ENCODE data around the gene ACR. TPM values are rescaled to one million over a fixed set of nuclear protein-coding genes. Genes with fewer than 3 reads are reported as not detected.

Gene ACR
- total and polyA plus RNA-seq, 2 of the 13 experiments (the other 11 are each of a cell fraction or from before 2014, with no cell fraction given), result 0.15 TPM; not detected in 1

DNA sequence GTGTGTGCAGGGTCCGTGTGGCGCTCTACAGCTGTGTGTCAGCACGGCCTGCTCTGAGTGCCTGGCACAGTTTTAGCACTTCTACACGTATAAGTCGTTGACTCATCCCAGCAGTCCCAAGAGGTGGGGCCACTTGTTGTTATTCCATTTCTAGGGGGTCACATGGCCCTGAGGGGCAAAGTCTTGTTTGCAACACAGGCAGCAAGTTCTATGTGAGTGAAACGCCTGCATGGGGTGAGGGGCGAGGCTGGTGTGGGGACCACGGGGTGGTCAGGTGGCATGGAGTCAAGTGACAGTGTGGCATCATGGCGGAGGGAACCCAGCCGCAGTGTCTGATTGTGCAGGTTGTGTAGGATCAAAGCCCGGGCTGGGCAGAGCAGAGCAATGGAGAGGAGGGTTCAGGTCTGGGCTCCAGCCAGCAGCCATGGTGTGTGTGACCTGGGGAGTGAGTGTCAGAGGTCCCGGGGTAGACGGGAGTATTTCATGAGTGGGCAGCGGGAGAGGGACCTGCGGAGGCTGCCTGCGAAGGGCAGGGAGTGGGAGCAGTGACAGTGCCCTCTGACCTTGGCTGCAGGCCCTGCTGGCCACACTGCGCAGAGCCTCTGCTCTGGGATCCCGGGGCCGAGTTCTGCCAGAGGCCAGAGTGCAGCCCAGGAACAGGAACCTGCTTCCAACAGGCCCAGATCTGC, 37.5 kb upstream of the ACR start (continued):
- TF ChIP-seq ZNF710 (CRISPR knock-in tag; IDR thresholded peaks at IDR 0.05; ENCODE audit: borderline replicate concordance) (0 out of 2 replicates have a peak, but pooled peaks have one; percentile 45), ZBTB43 (CRISPR knock-in tag; conservative IDR thresholded peaks at IDR 0.05) (peak; percentile 53), ZNF781 (CRISPR knock-in tag; IDR thresholded peaks at IDR 0.05; ENCODE audit: borderline replicate concordance, not compliant biosample characterization) (peak; percentile 88), HOXA9 (CRISPR knock-in tag; IDR thresholded peaks at IDR 0.05; ENCODE audit: borderline replicate concordance) (no peak; the same call in 1 of the 2 replicates), TEAD2 (CRISPR knock-in tag; IDR thresholded peaks at IDR 0.05) (no peak), HOXA5 (CRISPR knock-in tag; IDR thresholded peaks at IDR 0.05) (peak; percentile 1; the same call in 1 of the 2 replicates), ZFX (CRISPR knock-in tag; IDR thresholded peaks at IDR 0.05; ENCODE audit: low read depth) (peak; percentile 83), ZBTB26 (CRISPR knock-in tag; IDR thresholded peaks at IDR 0.05; ENCODE audit: borderline replicate concordance) (no peak; the same call in 1 of the 2 replicates), NFE2L1 (CRISPR knock-in tag; IDR thresholded peaks at IDR 0.05; ENCODE audit: borderline replicate concordance) (no peak), MTERF4 (CRISPR knock-in tag; IDR thresholded peaks at IDR 0.05) (no peak), TARDBP (CRISPR knock-in tag; IDR thresholded peaks at IDR 0.05) (no peak), ZNF672 (CRISPR knock-in tag; IDR thresholded peaks at IDR 0.05) (no peak), ZNF430 (CRISPR knock-in tag; IDR thresholded peaks at IDR 0.05) (peak; percentile 84; the same call in 1 of the 2 replicates), SIX1 (CRISPR knock-in tag; IDR thresholded peaks at IDR 0.05; ENCODE audit: borderline replicate concordance) (peak; percentile 63; the same call in 1 of the 2 replicates), ZNF350 (CRISPR knock-in tag; IDR thresholded peaks at IDR 0.05; ENCODE audit: borderline replicate concordance, low read depth) (peak; percentile 14; the same call in 1 of the 2 replicates), JUNB (CRISPR knock-in tag; IDR thresholded peaks at IDR 0.05; ENCODE audit: borderline replicate concordance) (no peak)
- TF ChIP-seq, protein P1, sequence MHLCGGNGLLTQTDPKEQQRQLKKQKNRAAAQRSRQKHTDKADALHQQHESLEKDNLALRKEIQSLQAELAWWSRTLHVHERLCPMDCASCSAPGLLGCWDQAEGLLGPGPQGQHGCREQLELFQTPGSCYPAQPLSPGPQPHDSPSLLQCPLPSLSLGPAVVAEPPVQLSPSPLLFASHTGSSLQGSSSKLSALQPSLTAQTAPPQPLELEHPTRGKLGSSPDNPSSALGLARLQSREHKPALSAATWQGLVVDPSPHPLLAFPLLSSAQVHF (CRISPR knock-in tag; IDR thresholded peaks at IDR 0.05), result no peak

Data from HepG2 (cell line).